HCT116 (cell line): ENCODE data around the gene NHLRC4. TPM values are rescaled to one million over a fixed set of nuclear protein-coding genes. Genes with fewer than 3 reads are reported as not detected.

ENCODE experiments used
- ATAC-seq: fragments of 200-7000 bp; cut with Tn5 transposase; 2 replicates; pipeline ENCODE4 v1.9.1; 2020; ENCODE audit warnings: mild to moderate bottlenecking, moderate library complexity
- BruUV-seq: library from RNA; stranded (reverse); fragments of 400-500 nt; replicated peaks from 2 replicates; lab custom pipeline; 2021; lab: Mats Ljungman, UMichigan
- CTCF ChIA-PET: fragments of 300-600 bp; sonication (Branson Sonifier 250); formaldehyde crosslinking; loops from one replicate; lab custom pipeline; 2021; ENCODE audit warnings: antibody characterized with exemption; lab: Charles Lee
- POLR2A ChIA-PET: fragments of 300-600, 350-600 bp; sonication (Branson Sonifier 250); formaldehyde crosslinking; loops from one replicate; lab custom pipeline; 2021; ENCODE audit warnings: antibody characterized with exemption; lab: Charles Lee
- RAD21 ChIA-PET, 2 experiments: fragments of 300-600 bp; sonication (Branson Sonifier 250); formaldehyde crosslinking; loops; one replicate each; lab custom pipeline; 2023; ENCODE audit warnings: low total read pairs in 2 of 2; ENCODE audit not compliant: uncharacterized antibody in 2 of 2, unreplicated experiment in 2 of 2, low non-redundant PET in 1 of 2; lab: Charles Lee
- DNase-seq: peaks from one replicate; pipeline ENCODE4 v3.0.0-alpha.2; 2010; ENCODE audit warnings: low read depth, low spot score
- H2AFZ ChIP-seq: fragments of 200-600 bp; shearing (Covaris generic), sonication (generic); 2 replicates; pipeline ENCODE4 v1.6.1; 2017; ENCODE audit warnings: low read depth, mixed run types, mixed read lengths, antibody characterized with exemption, low read length; ENCODE audit not compliant: poor library complexity, severe bottlenecking
- H3K27ac ChIP-seq: 2 replicates; pipeline ENCODE4 v1.5.1; 2012; ENCODE audit warnings: low read depth, low read length
- H3K27me3 ChIP-seq: fragments of 200-600 bp; sonication (generic); 2 replicates; pipeline ENCODE4 v1.6.1; 2016; ENCODE audit warnings: mixed run types, low read length, mixed read lengths; ENCODE audit not compliant: insufficient read depth
- H3K36me3 ChIP-seq, 2 experiments: fragments of 200-500 bp in 1 of 2; fragments of 200-600 bp in 1 of 2; sonication (Bioruptor generic) in 1 of 2; sonication (generic) in 1 of 2; 2 replicates each; pipeline versions ENCODE4 v1.5.1 to v1.6.1; 2014 to 2016; ENCODE audit warnings: low read length in 2 of 2, inconsistent platforms in 1 of 2, mixed read lengths in 1 of 2, mixed run types in 1 of 2; ENCODE audit not compliant: insufficient read depth in 2 of 2, control insufficient read depth in 1 of 2
- H3K4me1 ChIP-seq, 2 experiments: fragments of 200-600 bp in 1 of 2; sonication (generic) in 1 of 2; 2 replicates each; pipeline versions ENCODE4 v1.5.1 to v1.6.1; 2012 to 2017; ENCODE audit warnings: low read length in 2 of 2, inconsistent platforms in 1 of 2, mild to moderate bottlenecking in 1 of 2, mixed read lengths in 1 of 2, mixed run types in 1 of 2, moderate library complexity in 1 of 2; ENCODE audit not compliant: insufficient read depth in 2 of 2, control insufficient read depth in 1 of 2
- H3K4me2 ChIP-seq: fragments of 200-600 bp; sonication (generic); 2 replicates; pipeline ENCODE4 v1.6.1; 2017; ENCODE audit warnings: mixed run types, low read length, mixed read lengths
- H3K4me3 ChIP-seq, 2 experiments: fragments of 200-600 bp in 1 of 2; sonication (generic) in 1 of 2; replicated peaks in 1 of 2; 2 replicates each; pipeline ENCODE4 v1.5.1; 2011 to 2016; ENCODE audit warnings: low read length in 2 of 2, control low read depth in 1 of 2, low read depth in 1 of 2, mild to moderate bottlenecking in 1 of 2, mixed read lengths in 1 of 2, mixed run types in 1 of 2
- H3K79me2 ChIP-seq: fragments of 200-600 bp; sonication (generic); 2 replicates; pipeline ENCODE4 v1.6.1; 2017; ENCODE audit warnings: mild to moderate bottlenecking, mixed run types, low read length, moderate library complexity, mixed read lengths; ENCODE audit not compliant: insufficient read depth
- H3K9ac ChIP-seq: fragments of 200-600 bp; sonication (generic); 2 replicates; pipeline ENCODE4 v1.6.1; 2016; ENCODE audit warnings: low read length, mixed read lengths
- H3K9me2 ChIP-seq: fragments of 200-600 bp; sonication (generic), shearing (Covaris generic); 2 replicates; pipeline ENCODE4 v1.6.1; 2017; ENCODE audit warnings: mixed run types, mild to moderate bottlenecking, moderate library complexity; ENCODE audit not compliant: insufficient read depth
- H3K9me3 ChIP-seq, 2 experiments: fragments of 200-500 bp in 1 of 2; fragments of 200-600 bp in 1 of 2; sonication (Bioruptor generic) in 1 of 2; sonication (generic) in 1 of 2; 2 replicates each; pipeline ENCODE4 v1.6.1; 2014 to 2017; ENCODE audit warnings: low read length in 2 of 2, mixed read lengths in 2 of 2, inconsistent platforms in 1 of 2, low read depth in 1 of 2, mild to moderate bottlenecking in 1 of 2, mixed run types in 1 of 2, moderate library complexity in 1 of 2; ENCODE audit not compliant: control insufficient read depth in 1 of 2, insufficient read depth in 1 of 2
- H4K20me1 ChIP-seq: fragments of 200-600 bp; sonication (generic), shearing (Covaris generic); 2 replicates; pipeline ENCODE4 v1.6.1; 2017; ENCODE audit warnings: mixed run types, mild to moderate bottlenecking, moderate library complexity; ENCODE audit not compliant: insufficient read depth
- POLR2AphosphoS5 ChIP-seq: IDR thresholded peaks from 2 replicates; pipeline ENCODE4 v1.6.1; 2011; ENCODE audit warnings: mild to moderate bottlenecking, low read depth, low read length, moderate library complexity
- intact Hi-C: fragments of 100-400 bp; cut with micrococcal nuclease; formaldehyde crosslinking; loops from 2 replicates; pipeline ENCODE4 v1.10.0; 2022
- total RNA-seq: library from RNA; stranded (reverse); gene quantifications from one replicate; pipeline ENCODE4 v1.2.1, GENCODE V29; 2021; ENCODE audit not compliant: unreplicated experiment
- TF ChIP-seq, protein P1 (sequence below), 3 experiments: fragments of 200-600 bp in 1 of 3; sonication (generic) in 1 of 3; IDR thresholded peaks in 2 of 3; conservative IDR thresholded peaks in 1 of 3; 2 replicates each; pipeline ENCODE4 v1.5.1; 2012 to 2017; ENCODE audit warnings: low read depth in 2 of 3, low read length in 2 of 3, antibody characterized with exemption in 1 of 3, borderline replicate concordance in 1 of 3, control low read depth in 1 of 3, mild to moderate bottlenecking in 1 of 3, mixed read lengths in 1 of 3, mixed run types in 1 of 3, moderate library complexity in 1 of 3; ENCODE audit not compliant: insufficient read depth in 1 of 3
- TF ChIP-seq, protein P2 (sequence below): IDR thresholded peaks from 2 replicates; pipeline ENCODE4 v1.6.1; 2012
- TF ChIP-seq, protein P3 (sequence below): IDR thresholded peaks from 2 replicates; pipeline ENCODE4 v1.6.1; 2012; ENCODE audit warnings: low read depth

The NHLRC4 gene
- total RNA-seq, 1 experiment from 2014 or later, result 0.22 TPM

DNA sequence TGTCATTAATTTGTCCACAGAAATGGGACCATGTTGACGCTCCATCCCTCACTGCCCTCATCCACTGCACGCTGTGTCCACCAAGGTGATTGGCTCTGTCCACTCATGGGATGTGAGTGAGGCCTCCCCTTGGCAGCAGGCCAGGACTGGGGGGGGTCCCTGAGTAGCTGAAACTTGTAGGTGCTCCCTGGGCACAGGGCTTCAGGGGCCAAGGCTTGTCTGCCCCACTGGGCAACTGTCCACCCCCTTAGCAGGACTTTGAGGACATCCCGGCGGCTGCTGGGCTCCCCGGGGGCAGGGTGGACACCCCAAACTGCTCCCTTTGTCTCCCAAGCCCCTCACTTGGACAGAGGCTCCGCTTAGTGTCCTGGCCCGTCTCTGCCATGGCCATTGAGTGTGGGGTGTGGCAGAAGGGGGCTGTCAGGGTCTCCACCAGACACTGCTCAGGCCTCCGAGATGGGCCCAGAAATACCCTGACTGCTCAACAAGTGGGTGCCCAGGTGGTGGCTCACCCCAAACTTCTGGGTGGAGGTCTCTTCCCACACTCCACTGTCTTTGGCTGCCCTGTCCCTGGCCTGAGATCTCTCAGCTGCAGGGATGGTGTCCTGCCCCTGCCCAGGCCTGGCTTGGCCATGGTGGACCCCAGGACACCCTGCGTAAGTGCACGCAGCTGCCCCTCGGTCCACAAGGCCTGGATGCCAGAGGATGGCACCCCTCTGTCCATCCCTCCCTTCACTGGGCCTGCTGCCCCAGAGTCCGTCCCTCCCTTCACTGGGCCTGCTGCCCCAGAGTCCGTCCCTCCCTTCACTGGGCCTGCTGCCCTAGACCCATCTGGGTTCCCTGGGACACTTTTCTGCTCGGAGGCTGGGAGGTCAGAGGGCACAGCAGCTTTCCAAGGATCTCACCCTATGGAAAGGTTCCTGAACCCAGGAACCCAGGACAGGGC, 20.1 kb downstream of the NHLRC4 start:
- Histone ChIP-seq H3K4me2 (peak overlapping the region; percentile 77; the same call in 1 of the 2 replicates), H3K9me3 (no peaks in the 10 kb centered on the region), H3K9ac (peak overlapping the region; percentile 90; the same call in 1 of the 2 replicates), H3K27ac (0 out of 2 replicates have a peak overlapping the region, but pooled peaks have one; percentile 99), H3K27me3 (no peaks in the 10 kb centered on the region), H3K9me2 (no peaks in the 10 kb centered on the region), H3K4me1 (peaks cover 8 to 22% of the 10 kb centered on the region in 2 experiments; a peak in 3 of 4 replicates), H3K79me2 (peaks cover 14% of the 10 kb centered on the region; the same call in 1 of the 2 replicates), H4K20me1 (no peaks in the 10 kb centered on the region), H2AFZ (no peak overlapping the region), H3K4me3 (no peak overlapping the region), H3K36me3 (no peaks in the 10 kb centered on the region)
- ChIA-PET RAD21 (no interaction called here), CTCF (no interaction called here), POLR2A (no interaction called here)
- intact Hi-C loops, result no loop called here
- BruUV-seq, result no TSS peak
- no peak for ATAC-seq
- TF ChIP-seq, protein P1, sequence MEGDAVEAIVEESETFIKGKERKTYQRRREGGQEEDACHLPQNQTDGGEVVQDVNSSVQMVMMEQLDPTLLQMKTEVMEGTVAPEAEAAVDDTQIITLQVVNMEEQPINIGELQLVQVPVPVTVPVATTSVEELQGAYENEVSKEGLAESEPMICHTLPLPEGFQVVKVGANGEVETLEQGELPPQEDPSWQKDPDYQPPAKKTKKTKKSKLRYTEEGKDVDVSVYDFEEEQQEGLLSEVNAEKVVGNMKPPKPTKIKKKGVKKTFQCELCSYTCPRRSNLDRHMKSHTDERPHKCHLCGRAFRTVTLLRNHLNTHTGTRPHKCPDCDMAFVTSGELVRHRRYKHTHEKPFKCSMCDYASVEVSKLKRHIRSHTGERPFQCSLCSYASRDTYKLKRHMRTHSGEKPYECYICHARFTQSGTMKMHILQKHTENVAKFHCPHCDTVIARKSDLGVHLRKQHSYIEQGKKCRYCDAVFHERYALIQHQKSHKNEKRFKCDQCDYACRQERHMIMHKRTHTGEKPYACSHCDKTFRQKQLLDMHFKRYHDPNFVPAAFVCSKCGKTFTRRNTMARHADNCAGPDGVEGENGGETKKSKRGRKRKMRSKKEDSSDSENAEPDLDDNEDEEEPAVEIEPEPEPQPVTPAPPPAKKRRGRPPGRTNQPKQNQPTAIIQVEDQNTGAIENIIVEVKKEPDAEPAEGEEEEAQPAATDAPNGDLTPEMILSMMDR (IDR thresholded peaks at IDR 0.05 in 2 of 3, conservative IDR thresholded peaks at IDR 0.05 in 1 of 3; ENCODE audit: borderline replicate concordance in 1 of 3, insufficient read depth in 1 of 3, low read depth in 2 of 3, low read length in 2 of 3), result no peak
- TF ChIP-seq POLR2AphosphoS5, result no peak; the same call in 1 of the 2 replicates
- TF ChIP-seq, protein P2, sequence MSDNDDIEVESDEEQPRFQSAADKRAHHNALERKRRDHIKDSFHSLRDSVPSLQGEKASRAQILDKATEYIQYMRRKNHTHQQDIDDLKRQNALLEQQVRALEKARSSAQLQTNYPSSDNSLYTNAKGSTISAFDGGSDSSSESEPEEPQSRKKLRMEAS, result no peak
- TF ChIP-seq, protein P3, sequence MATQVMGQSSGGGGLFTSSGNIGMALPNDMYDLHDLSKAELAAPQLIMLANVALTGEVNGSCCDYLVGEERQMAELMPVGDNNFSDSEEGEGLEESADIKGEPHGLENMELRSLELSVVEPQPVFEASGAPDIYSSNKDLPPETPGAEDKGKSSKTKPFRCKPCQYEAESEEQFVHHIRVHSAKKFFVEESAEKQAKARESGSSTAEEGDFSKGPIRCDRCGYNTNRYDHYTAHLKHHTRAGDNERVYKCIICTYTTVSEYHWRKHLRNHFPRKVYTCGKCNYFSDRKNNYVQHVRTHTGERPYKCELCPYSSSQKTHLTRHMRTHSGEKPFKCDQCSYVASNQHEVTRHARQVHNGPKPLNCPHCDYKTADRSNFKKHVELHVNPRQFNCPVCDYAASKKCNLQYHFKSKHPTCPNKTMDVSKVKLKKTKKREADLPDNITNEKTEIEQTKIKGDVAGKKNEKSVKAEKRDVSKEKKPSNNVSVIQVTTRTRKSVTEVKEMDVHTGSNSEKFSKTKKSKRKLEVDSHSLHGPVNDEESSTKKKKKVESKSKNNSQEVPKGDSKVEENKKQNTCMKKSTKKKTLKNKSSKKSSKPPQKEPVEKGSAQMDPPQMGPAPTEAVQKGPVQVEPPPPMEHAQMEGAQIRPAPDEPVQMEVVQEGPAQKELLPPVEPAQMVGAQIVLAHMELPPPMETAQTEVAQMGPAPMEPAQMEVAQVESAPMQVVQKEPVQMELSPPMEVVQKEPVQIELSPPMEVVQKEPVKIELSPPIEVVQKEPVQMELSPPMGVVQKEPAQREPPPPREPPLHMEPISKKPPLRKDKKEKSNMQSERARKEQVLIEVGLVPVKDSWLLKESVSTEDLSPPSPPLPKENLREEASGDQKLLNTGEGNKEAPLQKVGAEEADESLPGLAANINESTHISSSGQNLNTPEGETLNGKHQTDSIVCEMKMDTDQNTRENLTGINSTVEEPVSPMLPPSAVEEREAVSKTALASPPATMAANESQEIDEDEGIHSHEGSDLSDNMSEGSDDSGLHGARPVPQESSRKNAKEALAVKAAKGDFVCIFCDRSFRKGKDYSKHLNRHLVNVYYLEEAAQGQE, result no peak
- no peak for DNase-seq
